HG03521 (cell line): ENCODE data around the gene CEP350.
"Not testable (repeated sequence)": the region's sequence is repeated elsewhere in the genome, so short reads cannot be mapped to it uniquely, and the experiment has no call there.

Source experiments
- ATAC-seq: cut with Tn5 transposase; IDR thresholded peaks from one replicate; pipeline ENCODE4 v1.9.1; 2021; ENCODE audit warnings: mild to moderate bottlenecking, moderate library complexity; ENCODE audit not compliant: unreplicated experiment

The CEP350 gene

DNA sequence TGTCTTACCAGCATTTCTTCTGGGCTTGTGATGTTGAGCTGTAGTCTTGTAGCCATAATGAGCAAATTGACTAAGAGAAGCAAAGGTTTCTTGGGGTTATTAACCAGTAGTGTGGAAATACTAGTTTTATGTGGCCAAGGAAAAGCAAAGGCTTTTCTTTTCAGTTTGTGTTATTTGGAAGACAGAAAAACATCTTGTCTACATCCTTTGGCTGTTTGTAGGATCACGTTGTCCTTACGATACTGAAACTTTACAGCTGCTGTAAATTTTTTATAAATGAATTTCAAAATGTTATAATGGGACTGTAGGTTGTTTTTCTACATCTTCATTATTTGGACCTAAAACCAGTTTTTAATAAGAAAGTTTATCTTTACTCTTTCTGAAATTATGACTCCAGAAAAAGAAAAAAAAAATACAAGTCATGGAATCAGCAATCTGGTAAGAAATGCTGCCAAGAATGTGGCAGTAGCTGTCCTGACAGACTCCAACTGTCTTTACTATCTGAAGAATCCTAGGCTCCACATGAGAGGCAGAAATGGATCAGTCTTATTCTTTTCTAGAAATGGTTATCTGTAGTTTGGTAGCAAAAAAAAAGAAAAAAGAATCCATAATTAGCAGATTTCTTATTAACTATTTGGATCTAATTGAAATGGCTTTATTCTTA, 158.5 kb downstream of the CEP350 start:
- no peak for ATAC-seq

DNA sequence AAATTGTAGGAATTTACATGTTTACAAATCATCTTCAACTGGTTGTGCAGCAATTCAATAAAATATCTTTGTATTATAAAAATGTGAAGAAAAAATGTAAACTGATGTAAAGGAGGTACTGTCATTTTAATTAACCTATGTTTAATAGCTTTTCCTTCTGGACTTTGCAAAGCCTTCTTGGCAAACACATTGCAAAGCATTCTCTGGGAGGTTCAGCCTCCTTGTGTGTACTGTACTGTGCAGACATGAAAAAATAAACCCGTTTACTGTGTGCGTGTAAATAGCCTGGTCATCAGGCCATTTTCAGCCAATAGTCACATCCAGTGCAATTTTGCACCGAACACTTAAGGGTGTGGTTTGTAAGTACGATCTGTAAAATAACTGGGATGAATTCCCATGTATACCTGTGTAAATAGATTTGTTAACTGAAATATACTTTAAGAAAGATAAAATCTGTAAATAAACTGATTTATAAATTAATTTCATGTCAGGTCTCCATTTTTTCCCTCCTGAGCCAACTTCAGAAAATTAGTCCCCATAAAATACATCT, 159.9 kb downstream of the CEP350 start:
- no peak for ATAC-seq

DNA sequence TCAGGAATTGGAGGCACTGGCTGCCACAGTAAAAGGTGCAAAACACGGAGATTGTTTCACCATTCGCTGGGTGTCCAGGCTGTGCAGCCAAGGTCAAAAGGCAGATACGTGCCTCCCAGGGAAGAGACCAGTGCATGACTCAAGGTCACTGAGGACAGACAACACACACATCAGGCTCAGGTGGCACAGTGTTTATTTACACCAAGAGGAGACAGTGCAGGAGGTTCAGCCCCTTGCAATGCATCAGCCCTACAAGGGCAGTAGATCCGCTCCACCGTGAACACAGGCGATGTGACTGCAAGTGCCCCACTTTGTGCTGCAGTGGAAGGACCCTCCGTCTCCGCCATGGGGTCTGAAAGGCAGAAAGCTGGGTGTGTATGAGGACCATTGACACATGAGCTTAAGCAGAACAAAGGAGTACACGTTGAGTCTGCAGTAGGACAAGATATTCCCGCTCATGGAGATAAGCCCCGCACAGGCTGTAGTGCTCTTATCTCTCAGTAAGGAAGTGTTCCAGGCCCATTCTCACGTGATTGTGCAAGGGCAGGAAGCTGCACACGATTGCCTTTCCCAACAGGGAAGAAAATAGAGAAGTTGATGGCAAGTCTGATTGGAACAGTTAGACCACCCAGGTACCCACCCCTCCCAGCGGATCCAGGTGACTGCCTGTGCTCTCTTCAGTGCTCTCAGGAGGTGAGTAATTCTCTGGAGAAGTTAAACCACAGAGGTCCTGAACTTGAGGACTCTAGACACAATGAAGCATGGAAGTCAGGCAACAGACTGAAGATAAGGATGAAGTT, 162.6 kb downstream of the CEP350 start:
- no peak for ATAC-seq

DNA sequence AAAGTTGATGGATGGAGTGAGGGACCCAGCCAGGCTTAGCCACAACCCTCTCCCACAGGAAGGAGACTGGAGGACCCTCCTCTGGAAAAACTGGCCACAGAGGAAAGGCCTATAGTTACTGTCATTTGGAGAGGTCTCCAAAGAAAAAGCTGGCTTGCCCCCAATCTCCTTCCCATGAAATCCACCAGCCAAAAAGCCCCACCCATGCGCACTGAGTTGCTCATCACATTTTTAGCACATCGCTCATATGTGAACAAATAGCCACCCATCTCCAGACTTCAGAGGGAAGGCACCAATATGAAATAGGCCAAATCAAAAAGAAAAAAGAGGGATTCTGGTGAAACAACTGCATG, 163.1 kb downstream of the CEP350 start:
- no peak for ATAC-seq

DNA sequence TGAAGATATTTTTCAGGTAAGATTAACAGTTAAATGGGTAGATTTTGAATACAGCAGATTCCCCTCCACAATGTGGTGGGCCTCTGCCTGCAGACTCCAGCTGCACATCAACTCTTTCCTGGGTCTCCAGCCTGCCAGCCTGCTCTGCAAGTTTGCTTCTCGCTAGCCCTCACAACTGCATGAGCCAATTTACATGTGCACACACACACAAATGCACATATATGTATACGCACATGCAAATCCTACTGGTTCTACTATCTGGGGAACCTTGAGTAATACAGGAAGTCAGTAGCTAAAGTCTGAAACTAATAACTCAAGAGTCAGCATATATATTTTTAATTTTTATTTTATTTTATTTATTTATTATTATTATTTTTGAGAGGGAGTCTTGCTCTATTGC, 165.2 kb downstream of the CEP350 start:
- no peak for ATAC-seq

DNA sequence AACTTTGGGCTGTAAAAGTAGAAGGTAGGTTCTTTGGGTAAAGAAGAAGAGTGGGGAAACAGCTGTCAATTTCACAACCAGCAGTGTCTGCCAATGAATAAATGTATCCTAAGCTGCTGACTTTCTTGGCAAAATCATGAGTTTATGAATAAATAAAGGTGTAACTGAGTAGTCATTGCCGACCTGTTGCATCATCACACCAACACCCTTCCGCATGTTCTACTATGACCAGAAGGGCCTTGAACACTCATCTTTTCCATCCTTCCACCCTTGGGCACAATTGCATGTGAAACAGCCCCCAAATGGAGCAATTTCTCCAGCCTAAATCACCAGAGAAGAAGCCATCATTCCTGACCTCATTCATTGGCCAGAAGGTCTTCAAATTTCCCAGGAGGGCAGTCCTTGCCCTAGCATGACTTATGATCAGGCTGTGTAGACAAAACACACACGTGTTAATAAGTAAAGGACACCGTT, 168.9 kb downstream of the CEP350 start:
- no peak for ATAC-seq

DNA sequence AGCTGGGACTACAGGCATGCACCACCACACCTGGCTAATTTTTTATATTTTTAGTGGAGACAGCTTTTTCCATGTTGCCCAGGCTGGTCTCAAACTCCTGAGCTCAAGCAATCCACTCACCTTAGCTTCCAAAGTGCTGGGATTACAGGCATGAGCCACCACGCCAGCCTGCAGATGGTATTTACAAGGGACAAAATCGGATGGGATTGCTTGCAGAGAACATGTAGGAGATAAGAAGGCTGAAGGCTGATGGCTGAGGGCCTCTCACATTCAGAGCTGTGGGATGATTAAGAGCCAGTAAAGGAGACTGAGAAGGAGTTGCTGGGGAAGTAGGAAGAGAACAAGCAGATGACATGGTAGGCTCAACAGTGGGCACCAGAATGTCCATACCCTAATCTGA, 176.0 kb downstream of the CEP350 start:
- ATAC-seq = no peak

DNA sequence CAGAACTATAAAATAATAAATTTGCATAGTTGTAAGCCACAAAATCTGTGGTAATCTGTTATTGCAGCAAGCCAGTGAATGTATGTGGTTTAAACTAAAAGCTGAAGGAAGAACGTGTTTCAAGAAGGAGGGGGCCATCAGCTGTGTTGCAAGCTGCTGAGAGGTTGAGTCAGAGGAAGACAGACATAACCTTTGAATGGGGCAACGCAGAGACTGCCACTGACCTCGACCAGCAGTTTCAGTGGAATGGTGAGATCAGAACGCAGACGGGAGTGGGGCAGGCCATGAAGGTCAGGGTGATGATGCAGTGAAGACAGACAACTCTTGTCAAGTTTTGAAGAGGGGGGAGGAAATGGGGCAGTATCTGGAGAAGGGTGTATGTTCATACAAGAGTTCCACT, 176.9 kb downstream of the CEP350 start:
- no peak for ATAC-seq

DNA sequence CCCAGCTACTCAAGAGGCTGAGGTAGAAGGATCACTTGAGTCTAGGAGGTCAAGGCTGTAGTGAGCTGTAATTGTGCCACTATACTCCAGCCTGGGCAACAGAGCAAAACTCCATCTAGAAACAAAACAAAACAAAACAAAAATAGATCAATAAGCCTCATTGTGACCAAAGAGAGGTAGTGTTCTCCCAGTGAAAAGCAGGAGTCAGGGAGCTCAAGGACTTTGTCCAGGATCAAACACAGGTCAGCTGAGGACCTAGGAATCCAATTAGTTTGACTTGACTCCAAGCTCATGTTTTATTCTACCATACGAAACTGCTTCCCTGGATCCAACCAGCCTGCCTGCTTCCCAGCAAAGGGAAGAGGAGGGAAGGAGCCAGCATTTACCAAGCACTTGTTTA, 178.6 kb downstream of the CEP350 start:
- no peak for ATAC-seq

DNA sequence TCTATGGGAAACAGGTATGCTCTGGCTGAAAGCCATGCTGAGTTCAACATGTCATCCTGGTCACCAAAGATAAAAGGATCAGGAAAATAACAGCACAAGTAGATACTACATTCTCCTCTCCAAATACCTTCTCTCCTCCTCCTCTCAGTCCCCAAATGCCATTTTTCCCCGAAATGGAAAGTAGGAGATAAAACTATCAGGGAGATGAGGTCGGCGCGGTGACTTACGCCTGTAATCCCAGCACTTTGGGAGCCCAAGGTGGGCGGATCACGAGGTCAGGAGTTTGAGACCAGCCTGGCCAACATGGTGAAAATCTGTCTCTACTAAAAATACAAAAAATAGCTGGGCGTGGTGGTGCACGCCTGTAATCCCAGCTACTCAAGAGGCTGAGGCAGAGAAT, 179.1 kb downstream of the CEP350 start:
- not testable (repeated sequence) for ATAC-seq

DNA sequence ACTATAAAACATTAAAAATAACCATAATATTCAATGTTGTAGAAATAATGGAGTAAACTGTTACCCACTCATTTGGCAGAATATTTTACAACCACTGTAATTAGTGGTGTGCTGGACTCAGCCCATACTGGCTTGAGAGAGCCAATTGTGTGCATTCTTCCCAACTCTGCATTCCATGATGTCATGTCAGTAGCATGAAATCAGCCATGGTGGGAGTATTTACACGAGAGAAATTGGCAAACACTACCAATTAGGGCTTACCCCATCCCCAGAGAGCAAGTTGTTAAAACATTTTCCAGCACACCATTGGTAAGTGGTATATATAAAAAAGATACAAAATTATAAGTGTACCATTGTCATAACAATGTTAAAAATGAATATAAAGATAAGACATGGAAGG, 180.9 kb downstream of the CEP350 start:
- ATAC-seq = no peak

DNA sequence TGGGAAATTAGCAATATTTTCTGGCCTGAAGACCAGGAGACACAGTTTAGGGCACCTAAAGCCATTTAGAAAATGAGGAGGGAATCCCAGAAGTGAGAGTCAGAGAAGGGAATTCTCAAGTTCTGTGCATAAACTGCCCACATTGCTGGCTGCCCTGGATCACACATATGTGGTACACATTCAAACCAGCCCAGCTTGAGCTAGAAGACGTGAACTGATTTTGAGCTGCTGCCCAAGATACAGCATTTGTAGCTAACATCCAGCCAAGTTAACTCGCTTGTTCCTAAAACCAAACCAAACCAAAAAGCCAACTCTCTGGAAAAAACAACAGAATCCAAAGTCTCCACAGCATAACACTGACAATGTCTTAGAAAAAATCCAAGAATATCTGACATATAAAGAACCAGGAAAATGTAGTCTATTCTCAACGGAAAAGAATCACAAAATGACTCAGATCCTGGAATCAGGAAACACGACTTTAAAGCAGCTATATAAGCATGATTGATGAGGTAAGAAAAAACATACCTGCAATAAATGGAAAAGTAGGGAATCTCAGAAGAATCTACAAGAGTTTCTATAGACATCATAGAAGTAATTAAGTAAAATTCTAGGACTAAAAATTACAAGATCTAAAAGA, 181.8 kb downstream of the CEP350 start:
- no peak for ATAC-seq

DNA sequence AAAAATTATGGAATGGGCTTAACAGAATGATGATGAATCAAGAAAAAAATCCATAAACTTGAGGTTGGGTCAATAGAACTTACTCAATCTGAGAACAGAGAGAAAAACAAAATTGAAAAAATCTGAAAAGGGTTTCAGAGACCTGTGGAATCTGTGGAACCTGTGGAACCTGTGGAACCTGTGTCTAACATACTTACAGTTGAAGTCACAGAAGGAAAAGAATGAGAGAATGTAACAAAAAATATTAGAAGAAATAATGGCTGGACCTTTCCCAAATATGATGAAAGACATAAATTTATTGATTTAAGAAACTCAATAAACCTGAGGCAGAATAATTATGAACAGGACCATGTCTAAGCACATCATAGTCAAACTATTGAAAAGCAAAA, 182.4 kb downstream of the CEP350 start:
- no peak for ATAC-seq

DNA sequence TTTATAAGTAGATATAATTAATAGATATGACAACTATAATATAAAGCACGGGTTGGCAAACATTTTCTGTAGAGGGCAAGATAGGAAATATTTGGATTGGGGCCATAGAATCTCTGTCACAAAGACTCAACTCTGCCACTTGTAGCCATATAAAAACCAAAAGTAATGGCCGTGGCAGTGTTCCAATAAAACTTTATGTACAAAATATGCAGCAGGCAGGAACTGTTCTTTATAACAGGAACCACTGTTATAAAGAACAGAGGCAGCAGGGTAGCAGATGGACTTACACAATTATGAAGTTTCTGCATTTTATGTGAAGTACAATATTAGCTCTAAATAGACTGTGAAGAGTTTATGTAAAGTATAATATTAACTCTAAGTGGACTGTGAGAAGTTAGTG, 183.2 kb downstream of the CEP350 start:
- no peak for ATAC-seq

DNA sequence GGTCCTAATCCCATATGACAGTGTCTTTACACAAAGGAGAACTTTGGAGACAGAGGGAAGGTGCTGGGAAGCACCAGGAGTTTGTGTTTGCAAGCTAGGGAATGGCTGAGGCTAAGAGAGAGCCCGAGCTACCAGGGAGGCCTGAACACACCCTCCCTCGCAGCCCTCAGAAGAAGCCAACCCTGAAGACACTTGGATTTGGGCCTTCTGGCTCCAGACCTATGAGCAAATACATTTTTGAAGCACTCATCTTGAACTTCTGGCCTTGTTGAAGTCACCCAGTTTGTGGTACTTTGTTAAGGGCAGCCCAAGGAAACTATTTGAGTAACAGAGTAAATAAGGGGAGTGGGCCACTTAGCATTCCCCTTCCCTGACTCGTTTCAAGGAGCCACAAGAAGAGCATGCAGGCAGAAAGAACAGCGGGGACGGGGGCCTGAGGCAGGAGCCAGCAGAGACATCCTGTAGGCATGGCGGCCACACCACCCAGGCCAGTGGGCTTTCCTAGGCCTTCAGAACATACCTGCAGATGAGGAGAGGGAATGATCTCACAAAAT, 186.8 kb downstream of the CEP350 start:
- ATAC-seq = no peak

DNA sequence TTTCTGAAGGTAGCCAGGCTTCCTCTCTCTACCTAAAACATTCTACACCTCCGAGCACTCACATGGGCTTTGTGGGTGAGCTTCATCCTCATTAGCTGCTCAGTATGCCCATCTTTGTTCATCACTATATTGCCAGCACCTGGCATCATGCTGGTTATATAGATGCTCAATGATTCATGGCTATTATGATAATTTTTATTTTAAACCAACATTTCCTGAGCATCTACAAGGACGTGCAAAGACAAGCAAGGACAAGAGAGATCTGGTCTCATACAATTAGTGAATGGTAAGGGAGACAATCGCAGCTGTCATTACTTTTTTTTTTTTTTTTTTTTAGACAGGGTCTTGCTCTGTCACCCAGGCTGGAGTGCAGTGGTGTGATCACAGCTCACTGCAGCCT, 188.7 kb downstream of the CEP350 start:
- no peak for ATAC-seq

DNA sequence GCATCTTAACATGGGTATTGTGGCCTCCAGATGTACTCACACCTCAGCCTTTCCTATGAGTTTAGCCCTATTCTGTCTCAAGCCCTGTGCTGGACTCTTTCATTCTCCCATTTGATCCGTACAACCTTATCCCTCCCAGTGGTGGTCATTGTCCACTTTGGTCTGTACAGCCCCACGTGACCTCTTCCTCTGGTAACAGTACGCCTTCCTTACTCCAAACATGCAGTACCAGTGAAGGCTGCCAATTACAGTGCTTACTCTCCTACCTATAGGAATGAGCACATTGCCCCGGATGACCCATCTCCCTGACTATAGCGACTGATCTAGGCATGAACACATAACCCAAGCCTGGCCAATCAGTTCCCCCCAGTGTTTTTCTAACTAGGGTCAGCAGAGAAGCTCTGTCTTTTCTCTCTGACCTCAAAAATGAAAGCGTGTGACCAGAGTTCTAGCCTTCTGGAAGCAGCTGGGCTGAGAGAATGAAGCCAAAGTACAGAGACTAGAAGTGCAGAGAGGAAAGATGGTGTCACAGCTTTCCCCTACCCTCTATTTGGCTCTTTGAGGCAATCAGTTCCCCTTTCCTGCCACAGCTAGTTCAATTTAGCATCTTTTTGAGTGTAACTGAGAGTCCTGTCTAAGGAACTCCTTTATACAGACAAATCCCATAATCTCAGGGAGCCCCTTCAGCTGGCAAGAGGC, 190.2 kb downstream of the CEP350 start:
- ATAC-seq = no peak

DNA sequence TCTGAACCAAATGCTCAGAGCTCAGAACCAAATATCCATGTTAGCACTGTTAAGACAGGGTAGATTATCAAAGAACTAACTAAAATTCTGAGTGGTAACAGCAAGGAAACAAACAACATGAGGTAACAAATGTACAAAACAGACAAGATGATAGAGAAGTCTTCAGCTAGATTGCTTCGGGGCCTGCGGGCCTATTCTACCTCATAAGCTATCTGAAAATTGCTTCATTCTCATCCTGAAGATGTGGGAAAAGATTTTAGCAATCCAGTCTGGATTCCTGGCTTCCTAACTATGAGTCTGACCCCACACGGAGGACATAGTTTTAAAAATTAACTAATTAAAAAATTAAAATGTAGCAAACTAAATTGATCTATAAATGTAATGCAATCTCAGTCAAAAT, 190.8 kb downstream of the CEP350 start:
- no peak for ATAC-seq

DNA sequence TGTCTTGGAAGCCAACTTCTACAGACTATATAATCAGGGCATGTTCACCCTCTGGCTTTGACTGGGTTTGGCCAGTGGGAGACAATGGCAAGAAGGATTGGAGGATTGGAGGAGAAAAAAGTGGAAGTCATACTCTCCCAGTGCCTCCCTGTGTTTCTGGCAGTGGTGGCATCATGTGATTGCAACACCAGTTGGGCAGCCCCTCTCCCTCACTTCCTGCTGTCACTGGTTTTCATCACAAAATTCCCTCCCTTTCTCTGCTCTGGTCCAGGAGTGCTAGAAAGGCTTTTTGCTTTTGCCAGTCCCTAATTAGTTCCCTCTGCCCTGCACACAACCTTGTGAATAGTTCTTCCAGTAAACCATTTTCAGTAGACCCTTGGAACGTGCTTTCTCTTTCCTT, 196.4 kb downstream of the CEP350 start:
- no peak for ATAC-seq

DNA sequence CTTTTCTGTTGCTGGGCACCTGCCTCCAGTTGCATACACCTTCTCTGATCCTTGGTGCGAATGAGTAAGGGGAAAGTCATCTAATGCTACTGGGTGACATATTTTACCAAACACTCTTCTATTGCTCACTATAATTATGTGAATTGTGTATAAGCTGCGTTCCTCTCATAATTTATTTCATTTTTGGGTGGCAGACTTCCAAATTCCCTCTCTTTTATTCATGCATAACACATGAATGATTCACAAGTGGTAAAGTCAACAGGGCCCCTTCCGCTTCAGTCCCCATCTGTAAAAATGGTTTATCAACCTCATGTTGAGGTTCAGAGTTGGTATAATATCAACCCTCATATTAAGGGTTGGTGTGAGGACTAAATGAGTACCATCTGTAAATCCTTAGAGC, 196.9 kb downstream of the CEP350 start:
- ATAC-seq = no peak

DNA sequence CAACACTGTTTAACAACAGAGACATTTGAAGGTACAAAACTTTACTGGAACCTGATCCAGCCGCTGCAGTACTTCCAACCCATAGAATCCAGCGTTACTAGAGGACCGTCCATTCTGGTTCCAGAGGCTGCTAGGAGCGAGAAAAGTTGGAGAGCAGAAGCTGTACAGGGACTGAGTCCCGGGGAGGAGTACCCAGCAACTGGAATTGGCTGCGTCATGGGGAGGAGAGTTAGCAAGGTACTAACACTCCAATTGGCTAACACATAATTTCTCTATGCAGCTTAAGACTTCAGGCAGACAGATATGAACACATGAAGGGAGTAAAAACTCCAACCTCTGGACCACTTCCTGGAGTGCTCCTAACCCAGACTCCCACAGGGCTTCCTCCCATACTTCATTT, 198.0 kb downstream of the CEP350 start:
- no peak for ATAC-seq
